Parathyroid adenoma (tissue), 2 donors: Measurements from ENCODE around the gene TMEM125.

ENCODE experiments used
- H2AFZ ChIP-seq: fragments of 300-600 bp; sonication (generic); one replicate; pipeline ENCODE4 v1.7.0; 2017; ENCODE audit warnings: antibody characterized with exemption, mild to moderate bottlenecking
- H3K27ac ChIP-seq: fragments of 300-600 bp; sonication (generic); one replicate; pipeline ENCODE4 v1.7.0; 2017
- H3K27me3 ChIP-seq: fragments of 300-600 bp; sonication (generic); one replicate; pipeline ENCODE4 v1.7.0; 2017; ENCODE audit warnings: low read length; ENCODE audit not compliant: control insufficient read depth, insufficient read depth
- H3K36me3 ChIP-seq: fragments of 300-600 bp; sonication (generic); one replicate; pipeline ENCODE4 v1.7.0; 2017; ENCODE audit warnings: low read length; ENCODE audit not compliant: control insufficient read depth, insufficient read depth
- H3K4me1 ChIP-seq: fragments of 300-600 bp; sonication (generic); one replicate; pipeline ENCODE4 v1.7.0; 2017; ENCODE audit warnings: control low read depth
- H3K4me2 ChIP-seq: fragments of 300-600 bp; sonication (generic); one replicate; pipeline ENCODE4 v1.7.0; 2017; ENCODE audit warnings: low read length
- H3K4me3 ChIP-seq: fragments of 300-600 bp; sonication (generic); one replicate; pipeline ENCODE4 v1.7.0; 2017; ENCODE audit warnings: low read depth, low read length
- H3K79me2 ChIP-seq: fragments of 300-600 bp; sonication (generic); one replicate; pipeline ENCODE4 v1.7.0; 2017; ENCODE audit warnings: control low read depth
- H3K9ac ChIP-seq: fragments of 300-600 bp; sonication (generic); one replicate; pipeline ENCODE4 v1.7.0; 2017; ENCODE audit warnings: mild to moderate bottlenecking
- H3K9me3 ChIP-seq: fragments of 300-600 bp; sonication (generic); one replicate; pipeline ENCODE4 v1.7.0; 2017; ENCODE audit warnings: low read length; ENCODE audit not compliant: control insufficient read depth
- TF ChIP-seq, protein P1 (sequence below): fragments of 300-600 bp; sonication (generic); IDR thresholded peaks from one replicate; pipeline ENCODE4 v1.7.0; 2017; ENCODE audit warnings: antibody characterized with exemption, mild to moderate bottlenecking
- donor health status: primary hyperparathyroidism.

Gene TMEM125

DNA sequence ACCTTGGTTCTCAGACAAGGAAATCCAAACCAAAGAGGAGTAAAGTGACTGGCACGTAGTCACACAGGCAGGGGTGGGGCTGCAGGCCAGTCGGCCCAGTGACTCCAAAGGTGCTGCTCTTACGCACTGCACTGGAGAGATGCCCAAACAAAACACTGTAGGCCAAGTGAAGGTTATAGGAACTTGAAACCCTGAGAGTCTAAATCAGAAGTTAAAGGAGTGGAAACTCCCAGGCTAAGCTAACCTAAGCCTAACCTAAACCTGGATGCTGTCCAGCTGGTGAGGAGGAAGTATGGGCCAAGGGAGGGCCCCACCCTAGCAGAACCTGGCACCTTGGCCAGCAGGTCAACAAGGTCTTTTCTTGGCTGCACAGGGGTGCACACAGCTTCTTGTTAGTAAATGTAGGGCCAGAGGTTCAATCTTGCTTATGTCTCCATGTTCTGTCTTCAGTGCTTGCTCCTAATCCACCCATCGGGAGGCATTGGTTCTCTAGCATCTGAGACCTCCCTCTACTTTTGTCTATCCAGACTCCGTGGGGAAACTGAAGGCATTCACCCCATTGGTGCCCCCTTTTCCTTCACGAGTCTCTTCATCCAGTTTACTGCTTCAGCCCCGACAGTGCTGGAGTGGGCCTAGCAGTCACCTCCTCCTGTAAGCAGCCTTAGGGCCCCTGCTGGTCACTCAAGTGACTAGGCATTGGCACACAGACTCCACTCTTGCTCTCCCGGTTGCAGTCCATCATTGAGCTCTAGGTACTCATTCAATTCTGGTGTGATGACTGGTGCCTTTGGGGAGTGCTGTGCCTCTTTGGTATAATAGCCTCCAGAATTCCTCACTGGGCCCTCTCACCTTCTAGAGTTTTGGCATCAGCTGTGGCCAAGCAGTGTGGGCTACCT lies 12.9 kb upstream of the TMEM125 start:
- Histone ChIP-seq H3K36me3 (no peaks in the 10 kb centered on the region), H3K27me3 (no peaks in the 10 kb centered on the region), H3K9me3 (no peaks in the 10 kb centered on the region), H3K79me2 (no peaks in the 10 kb centered on the region), H3K27ac (no peak overlapping the region), H2AFZ (no peak overlapping the region), H3K9ac (no peak overlapping the region), H3K4me2 (no peak overlapping the region), H3K4me1 (no peaks in the 10 kb centered on the region), H3K4me3 (no peak overlapping the region)
- TF ChIP-seq, protein P1, sequence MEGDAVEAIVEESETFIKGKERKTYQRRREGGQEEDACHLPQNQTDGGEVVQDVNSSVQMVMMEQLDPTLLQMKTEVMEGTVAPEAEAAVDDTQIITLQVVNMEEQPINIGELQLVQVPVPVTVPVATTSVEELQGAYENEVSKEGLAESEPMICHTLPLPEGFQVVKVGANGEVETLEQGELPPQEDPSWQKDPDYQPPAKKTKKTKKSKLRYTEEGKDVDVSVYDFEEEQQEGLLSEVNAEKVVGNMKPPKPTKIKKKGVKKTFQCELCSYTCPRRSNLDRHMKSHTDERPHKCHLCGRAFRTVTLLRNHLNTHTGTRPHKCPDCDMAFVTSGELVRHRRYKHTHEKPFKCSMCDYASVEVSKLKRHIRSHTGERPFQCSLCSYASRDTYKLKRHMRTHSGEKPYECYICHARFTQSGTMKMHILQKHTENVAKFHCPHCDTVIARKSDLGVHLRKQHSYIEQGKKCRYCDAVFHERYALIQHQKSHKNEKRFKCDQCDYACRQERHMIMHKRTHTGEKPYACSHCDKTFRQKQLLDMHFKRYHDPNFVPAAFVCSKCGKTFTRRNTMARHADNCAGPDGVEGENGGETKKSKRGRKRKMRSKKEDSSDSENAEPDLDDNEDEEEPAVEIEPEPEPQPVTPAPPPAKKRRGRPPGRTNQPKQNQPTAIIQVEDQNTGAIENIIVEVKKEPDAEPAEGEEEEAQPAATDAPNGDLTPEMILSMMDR: no peak

DNA sequence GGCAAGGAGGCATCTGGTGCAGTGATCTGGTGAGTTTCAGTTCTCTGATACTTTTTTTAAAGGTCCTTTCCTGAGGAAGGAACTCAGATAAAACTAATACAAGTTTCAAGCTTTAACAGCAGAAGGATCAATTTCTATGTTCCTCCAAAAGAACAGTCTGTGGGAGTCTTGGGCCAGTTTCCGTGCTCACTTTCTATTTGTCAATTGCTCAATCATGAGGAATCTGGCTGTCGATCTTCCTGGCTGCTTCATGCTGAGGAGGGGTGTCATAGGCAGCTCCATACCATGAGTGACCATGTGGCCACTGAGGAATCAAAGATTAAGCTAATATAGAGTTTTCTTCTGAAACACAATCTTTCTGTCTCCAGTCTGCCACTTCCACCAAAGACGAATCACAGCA lies 11.4 kb upstream of the TMEM125 start:
- Histone ChIP-seq H3K4me3 (no peak overlapping the region), H3K27me3 (no peaks in the 10 kb centered on the region), H3K4me1 (no peaks in the 10 kb centered on the region), H3K9ac (no peak overlapping the region), H3K9me3 (no peaks in the 10 kb centered on the region), H3K27ac (no peak overlapping the region), H3K79me2 (no peaks in the 10 kb centered on the region), H3K36me3 (no peaks in the 10 kb centered on the region), H3K4me2 (no peak overlapping the region), H2AFZ (no peak overlapping the region)
- TF ChIP-seq, protein P1: no peak

DNA sequence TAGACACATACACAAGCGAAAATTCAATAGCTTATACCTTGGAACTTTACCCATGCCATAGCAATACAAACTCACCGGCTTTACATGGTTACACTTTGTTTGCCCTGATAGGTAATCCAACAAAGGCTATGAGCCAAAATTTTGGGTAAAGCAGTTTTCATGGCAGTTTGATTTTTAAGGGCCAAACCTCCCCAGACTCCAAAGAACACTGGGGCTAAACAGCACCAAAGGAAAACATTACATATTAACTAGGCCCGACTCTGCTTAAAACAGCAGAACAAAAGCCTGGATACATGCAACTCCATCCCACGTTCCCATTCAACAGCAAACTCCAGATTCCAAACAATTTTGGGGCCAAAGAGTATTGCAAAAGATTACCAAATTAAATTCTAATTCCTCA lies 4.4 kb upstream of the TMEM125 start:
- TF ChIP-seq, protein P1: no peak
- H3K27ac ChIP-seq: no peak overlapping the region
- H3K36me3 ChIP-seq: no peaks in the 10 kb centered on the region
- H2AFZ ChIP-seq: no peak overlapping the region
- H3K4me2 ChIP-seq: no peak overlapping the region
- no peak overlapping the region for H3K9ac ChIP-seq
- no peaks in the 10 kb centered on the region for H3K27me3 ChIP-seq
- no peaks in the 10 kb centered on the region for H3K9me3 ChIP-seq
- no peaks in the 10 kb centered on the region for H3K4me1 ChIP-seq
- H3K79me2 ChIP-seq: no peaks in the 10 kb centered on the region
- no peak overlapping the region for H3K4me3 ChIP-seq

GRCh38 chr1:43266881-43267280 lies 2.9 kb upstream of the TMEM125 start:
- Histone ChIP-seq H3K27me3 (no peaks in the 10 kb centered on the region), H3K4me2 (no peak overlapping the region), H3K79me2 (no peaks in the 10 kb centered on the region), H2AFZ (no peak overlapping the region), H3K9me3 (no peaks in the 10 kb centered on the region), H3K9ac (no peak overlapping the region), H3K27ac (no peak overlapping the region), H3K4me3 (no peak overlapping the region), H3K4me1 (peaks cover 2% of the 10 kb centered on the region), H3K36me3 (no peaks in the 10 kb centered on the region)
- TF ChIP-seq, protein P1: no peak
